SHP77 treated with DMSO at 0.1 percent for 48 hours (cell line): ENCODE data around the gene BCORL1.
A peak's percentile ranks its signal among the peaks of the same experiment; 100 is the strongest.

ENCODE experiments used
- DNase-seq: peaks from one replicate; lab custom pipeline; 2025; lab: John Stamatoyannopoulos, UW

Gene BCORL1

DNA sequence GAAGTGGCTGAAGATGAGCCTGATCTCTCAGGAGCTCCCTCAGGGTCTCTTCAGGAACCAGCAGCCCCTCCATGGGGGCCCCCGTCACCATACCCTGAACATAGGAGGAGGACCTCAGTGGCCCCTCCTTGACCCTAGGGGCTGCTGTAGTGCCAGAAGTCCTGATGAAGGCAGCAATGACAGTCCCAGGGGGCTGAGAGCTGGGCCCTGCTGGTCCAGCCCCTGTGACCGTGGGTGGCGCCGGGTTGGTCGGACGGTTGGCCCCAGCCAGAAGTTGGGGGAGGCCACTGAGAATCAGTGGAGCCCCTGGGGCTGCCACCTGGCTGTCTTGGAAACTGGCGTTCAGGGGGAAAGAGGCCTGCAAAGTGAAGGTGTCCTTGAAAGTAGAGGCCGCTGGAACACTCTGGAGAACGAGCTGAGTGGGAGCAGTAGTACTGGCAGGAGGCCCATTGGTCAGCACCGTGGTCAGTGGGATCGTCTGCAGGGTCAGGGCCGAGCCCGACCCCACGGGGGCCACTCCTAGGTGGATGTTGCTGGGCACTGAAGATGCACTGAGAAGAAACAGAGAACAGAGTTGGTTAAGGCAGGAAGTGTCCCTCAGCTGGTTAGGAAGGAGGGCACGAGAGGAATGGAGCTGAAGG, 84.7 kb downstream of the BCORL1 start:
- DNase-seq = no peak

DNA sequence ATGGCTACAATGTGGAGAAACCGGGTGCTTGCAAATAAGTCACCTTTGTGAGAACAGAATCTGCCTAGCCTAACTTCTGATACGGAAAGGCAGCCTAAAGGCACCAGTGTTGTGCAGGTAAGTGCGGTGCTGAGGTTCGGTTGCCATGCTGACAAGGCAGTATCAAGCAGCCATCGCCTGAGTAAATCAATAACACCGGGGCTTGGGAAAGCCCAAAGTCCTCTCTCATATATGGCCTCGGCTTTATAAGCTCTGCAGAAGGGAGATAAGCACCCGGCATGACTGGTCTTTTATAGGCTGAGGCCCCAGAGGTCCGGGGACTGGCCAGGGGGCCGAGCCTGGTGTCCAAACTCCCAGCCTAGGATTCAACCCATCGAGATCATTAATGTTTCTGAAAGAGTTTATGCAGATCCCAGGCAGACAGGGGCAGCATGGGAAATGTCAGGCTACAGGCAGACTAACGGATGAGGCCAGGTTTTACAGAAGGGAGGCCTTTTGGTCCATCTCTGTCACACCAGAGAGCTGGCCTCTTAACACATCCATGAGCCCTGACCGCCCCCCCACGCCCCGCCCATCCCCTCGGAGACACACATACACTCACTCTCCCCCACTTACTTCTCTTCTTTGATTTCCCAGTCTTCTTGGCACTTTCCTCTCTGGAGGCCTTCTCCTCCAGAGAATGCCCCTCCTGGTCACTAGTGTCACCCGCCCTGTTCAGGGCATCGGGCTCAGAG, 89.3 kb downstream of the BCORL1 start:
- no peak for DNase-seq

DNA sequence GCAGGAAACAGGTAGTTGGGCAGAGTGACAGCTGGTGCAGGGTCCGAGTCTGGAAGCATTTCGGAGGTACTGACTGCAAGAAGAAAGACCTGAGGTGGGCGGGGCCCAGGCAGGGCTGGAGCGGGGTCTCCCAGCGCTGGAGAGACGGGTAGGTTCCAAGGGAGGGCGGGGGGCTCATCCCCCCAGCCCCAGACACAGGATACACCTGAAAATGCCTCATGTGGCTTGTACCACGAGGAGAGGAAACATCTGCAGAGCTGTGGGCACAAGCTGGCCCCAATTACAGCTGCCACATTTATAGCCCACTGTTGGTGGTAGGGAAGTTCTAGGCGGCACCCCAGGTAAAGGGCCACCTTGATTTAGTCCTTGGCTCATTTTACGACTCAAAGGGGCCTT, 89.9 kb downstream of the BCORL1 start:
- no peak for DNase-seq

DNA sequence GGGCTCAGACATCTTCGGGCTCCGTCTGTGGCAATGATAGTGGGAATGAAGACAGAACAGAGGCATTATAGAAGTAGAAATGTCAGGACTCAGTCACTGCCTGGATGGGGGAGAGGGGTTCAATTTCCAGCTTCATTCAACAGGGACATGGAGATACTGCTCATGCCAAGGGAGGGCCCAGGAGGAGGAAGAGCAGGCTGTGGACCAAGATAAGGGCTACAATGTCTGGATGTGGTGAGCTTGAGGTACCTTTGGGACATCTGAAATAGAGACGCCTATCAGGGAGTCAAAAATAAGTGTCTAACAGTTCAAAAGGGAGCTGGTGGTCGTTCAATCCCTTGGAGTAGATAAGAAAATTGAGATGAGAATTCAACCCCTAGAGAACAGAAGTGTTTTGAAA, 93.3 kb downstream of the BCORL1 start:
- no peak for DNase-seq

DNA sequence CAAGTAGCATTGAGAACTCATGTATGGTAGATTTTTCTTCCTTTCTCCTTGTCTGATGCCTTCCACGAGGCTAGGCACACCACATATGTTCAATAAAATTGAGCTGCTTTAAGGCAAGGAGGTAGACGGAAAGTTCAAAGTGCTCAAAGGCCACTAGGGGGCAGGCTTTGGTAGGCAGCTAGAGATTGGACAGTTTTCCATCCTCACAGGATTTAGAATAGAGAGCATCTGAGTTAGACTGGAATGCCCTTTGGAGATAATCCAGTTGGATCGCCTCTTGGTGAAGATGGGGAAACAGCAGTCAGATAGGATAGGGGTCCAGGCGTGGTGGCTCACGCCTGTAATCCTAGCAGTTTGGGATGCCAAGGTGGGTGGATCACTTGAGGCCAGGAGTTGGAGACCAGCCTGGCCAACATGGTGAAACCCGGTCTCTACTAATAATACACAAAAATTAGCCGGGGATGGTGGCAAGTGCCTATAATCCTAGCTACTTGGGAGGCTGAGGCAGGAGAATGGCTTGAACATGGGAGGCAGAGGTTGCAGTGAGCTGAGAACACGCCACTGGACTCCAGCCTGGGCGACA, 97.5 kb downstream of the BCORL1 start:
- DNase-seq = peak; percentile 8

DNA sequence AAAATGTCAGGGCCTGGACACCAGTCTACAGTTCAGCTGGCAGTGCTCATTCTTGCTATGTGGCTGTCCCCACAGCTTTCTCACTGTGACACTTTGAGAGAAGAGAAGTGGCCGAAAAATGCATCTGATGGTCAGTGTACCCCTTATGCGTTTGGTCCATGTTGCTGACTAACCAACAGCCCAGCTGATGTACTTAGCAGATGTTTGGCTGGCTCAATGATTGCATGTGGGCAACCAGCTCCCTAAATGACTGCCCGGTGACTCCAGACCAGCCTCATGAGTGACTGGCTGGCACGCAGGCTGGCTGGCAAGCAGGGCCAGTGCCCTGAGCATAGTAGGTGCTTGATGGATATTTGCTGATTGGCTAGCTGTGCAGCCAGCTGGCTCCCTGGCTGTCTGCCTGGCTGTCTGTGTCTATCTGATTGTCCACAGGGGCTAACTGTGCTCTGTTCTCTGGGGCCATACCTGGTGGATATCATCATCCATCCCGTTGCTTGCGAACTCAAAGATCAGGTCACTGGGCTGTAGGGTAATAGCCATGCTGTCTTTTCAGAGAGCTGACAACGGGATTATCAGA, 98.4 kb downstream of the BCORL1 start:
- no peak for DNase-seq

DNA sequence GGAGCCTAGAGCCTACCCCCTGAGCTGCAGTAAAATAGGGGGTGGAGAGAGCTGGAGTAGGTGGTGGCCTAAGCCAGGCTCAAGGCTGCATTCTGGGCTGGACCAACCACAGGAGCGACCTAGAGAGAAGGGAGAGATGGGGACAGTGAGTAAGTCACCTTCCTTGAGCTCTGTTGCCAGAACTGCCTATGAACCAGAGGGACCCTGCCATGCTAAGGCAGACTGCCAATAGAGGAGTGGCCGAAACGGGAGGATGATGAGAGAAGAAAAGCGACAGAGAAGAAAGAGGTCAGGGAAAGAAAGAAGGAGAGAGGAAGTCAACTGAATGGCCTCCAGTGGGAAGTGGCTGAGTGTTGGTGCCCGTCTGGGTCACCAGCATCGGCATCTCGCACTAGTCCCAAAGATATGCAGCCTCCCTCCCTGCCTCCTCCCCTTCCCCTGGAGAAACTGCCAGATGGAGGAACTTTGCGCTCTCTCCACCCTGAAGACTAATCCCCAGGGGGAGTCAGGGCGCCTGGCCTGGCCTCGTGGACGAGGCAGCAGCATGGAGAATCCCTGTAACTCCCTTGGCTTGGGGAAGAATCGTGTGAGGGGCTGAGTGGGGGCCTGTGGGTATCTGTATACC, 99.1 kb downstream of the BCORL1 start:
- no peak for DNase-seq

DNA sequence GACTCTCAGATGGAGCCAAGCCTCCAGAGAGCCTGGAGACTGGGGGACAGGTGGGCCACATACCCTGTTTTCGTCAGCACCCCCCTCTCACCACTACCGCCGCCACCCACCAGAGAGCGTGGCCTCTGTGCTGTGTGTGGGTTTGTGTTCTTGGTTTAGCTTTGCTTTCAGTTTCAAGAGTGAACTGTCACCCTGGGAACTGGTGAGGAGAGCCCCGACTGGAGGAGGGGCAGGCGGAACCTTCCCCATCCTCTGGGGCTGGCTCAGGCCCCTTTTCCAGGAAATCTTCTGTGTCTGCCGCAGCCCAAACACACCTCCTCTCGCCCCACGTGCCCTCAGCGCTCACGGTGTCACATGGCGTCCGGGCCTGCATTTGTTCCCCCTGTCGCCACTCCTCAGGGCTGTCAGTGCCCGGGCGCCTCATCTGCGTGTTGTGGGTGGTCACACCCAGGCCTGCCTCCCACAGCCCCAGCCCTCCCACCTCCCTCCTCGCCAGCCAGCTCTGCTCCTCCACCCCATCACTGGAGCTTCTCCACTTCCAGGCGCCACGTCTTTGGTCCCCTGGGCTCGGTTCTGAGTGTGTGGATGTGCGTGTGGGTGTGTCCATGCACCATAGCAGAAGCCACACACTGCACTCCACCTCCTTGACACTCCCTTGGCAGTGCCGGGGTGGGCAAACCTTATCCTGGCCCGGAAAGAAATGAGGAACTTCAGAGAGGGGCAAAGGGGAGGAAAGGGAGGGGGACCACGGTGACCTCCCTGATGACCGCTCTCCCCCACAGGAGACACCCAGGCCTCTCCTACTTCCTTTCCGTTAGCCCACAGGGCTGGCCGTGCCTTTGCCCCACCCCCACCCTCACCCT, 100.0 kb downstream of the BCORL1 start:
- no peak for DNase-seq

DNA sequence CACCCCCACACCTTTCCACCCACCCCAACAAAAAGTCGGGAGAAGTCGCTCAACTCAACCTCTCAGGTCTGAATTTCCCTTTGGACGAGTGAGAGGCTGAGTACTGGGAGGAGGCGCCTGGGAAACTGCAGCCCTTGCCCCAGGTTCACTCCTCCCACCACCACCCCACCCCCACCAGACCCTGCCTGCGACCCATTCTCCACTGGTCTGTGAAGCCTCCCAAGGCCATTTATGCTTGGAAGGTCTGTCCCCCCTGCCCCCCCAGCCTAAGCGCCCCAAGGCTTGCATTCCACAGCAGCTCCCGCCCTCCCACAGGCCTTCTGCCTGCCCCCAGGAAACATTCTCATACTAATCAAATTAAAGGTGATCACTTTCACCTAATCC, 100.7 kb downstream of the BCORL1 start:
- DNase-seq = no peak

DNA sequence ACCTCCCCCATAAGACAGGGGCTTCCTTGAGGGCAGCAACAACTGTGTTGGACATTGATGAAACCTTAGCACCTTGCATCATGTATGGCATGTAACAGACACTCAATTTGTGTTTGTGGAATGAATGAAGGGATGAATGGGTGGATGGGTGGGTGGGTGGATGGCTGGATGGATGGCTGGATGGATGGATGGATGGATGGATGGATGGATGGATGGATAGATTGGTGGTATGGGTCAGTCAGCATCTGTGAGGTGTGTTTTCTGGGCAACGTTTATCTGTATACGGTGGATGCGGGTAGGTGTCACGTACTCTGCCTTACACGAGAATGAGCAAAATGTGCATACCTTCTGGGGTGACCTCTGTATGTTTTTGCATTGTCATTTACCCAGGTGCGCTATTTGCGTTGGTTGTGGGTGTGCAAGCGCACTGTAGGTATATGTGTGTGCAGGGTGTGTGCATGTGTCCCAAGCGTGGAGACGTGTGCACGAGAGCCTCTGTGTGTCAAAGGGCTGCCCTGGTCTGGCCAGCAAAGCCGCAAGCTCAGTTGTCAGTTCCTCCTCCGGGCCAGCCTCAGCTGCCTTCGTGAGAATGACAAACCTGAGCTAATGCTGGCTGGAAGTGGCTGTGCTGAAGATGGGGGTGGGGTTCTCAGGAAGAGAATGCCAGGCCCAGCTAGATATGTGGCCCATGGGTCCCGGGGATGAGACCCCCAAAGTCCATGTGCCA, 101.4 kb downstream of the BCORL1 start:
- no peak for DNase-seq

DNA sequence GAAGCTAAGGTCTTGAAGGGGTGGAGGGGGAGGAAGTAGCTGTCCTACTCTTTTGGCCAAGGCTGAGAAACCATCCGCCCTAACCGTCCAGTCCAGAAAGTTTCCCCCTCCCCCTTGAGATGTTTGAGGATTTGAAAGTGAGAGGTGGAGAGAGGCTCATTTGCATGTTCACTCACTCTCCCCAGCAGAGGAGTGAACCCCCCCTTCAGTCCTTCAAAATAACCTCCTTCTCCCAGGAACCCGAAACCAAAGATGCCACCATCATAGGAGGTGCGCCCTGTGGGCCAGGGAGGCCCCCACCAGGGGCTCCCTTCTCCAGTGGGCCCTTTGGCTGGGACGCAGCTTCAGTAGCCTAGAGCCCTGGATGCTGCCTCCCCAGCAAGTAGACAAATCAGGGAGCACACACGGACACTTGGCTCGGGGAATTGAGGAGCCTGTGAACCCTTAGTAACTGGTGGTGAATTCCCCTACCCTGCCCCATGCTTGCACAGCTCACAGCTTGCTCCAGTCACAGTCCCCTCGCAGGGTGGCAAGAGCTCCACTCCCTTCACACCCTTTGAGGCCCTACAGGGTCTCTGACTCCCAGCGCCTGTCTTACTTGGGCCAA, 102.3 kb downstream of the BCORL1 start:
- DNase-seq = no peak

DNA sequence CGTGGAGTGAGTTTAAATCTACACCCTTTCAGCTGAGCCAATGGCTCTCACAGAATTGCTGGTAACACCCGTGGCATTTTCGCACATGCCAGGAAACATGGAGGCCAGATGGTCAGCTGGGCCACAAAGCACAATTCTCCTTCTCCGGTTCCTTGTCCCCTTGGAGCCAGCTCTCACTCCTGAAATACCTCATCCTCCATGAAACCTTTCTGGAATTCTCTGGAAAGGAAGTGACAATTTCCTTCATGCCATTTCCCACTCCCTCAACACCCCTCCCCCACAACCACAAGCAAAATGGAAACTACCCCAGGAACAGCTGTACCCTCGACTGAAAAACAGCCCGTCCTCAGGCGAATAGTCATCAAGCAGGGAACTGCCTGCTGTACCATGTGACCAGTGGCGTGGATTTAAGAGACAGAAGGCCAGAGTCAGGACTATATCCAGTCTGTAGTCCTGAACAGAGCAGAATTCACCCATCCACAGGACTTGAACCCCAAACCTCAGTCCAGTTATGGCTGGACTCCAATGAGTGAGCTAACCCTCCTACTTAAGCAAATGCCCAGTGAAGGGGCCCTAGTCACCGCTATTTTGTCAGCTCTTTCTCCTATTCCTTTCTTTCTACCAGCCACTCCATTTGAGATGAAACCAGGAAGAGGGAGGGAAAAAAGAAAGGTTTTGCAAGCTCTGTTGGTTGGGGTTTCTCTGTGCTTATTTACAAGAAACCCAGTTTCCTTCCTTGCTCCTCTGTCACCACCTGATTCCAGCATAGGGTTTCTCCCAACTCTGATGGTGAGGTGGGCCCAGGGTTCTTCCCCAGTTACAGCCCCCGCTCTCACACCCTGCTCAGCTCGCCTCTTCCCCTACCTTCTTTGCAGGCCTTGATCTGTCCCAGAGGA, 103.4 kb downstream of the BCORL1 start:
- DNase-seq = no peak

DNA sequence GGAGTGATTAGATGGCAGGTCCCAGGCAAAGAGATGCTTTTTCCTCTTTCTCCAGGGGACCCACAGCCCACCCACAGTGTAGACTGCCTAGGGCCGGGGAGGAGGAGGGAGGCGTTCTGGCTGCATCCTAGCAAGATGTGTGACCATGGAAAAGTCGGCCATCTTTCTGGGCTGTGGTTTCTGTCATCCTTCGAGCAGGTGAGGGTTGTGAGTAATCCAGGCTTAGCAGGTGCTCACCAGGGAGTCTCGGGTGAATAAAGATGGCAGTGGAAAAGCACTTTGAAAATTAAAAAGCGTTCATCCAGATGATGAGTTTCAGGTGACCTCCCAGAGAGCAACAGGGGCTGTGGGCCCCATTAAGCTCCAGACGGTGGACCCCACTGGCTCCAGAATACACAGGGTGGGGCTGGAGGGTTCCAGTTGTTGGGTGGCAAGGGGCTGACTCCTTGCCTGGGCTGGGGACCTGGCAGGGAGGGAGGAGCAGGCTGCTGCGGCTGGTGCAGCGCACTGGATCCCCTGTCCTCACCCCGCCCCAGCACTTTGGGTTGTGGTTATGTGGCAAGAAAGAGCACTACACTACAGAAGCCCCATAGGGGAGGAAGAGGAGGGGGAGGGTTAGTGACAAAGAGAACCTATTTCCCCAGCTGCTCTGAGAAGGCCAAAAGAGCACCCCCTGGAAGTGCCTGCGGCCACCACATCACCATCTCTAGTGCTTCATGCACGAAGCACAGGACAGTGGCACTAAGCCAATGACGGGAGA, 104.2 kb downstream of the BCORL1 start:
- DNase-seq = no peak

DNA sequence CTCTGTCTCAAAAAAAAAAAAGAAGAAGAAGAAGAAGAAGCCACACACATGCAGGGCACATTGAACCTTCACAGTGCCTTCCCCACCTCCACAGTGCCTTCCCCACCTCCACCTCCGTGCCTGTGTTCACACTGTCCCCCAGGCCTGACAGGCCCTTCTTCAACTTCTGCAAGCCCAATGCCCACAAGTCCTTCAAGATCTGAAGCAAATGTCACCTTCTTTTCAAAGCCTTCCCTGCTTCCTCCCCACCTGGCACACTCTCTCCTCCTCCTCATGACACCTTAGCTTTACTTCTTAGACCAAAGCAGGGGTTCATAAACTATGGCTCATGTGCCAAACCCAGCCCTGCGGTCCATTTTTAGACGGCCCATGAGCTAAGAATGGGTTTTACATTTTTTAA, 107.9 kb downstream of the BCORL1 start:
- no peak for DNase-seq

DNA sequence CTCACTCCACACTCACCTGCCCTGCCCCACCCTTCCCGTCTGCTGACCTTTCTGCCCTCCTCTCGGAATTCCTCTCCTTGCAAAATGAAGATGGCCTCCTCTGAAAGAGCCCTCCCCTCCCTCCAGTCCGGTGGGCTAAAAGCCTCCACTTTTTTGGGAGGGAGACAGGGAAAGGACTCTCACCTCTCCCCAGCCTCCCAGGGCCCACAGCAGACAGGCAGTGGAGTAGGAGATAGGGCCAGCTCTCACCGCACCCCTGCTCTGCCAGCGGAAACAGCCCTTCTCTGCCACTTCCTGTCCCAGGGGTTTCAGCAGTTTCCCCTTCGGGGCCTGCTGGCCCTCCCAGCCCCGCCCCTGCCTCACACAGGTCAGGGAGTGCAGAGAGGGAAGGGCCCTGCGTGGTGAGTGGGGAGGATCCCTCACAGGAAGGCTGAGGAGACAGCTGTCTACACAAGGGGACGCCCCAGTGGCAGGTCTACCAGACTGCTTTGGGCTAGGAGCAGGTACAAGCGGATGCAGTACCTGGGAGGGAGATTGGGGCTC, 109.6 kb downstream of the BCORL1 start:
- no peak for DNase-seq

DNA sequence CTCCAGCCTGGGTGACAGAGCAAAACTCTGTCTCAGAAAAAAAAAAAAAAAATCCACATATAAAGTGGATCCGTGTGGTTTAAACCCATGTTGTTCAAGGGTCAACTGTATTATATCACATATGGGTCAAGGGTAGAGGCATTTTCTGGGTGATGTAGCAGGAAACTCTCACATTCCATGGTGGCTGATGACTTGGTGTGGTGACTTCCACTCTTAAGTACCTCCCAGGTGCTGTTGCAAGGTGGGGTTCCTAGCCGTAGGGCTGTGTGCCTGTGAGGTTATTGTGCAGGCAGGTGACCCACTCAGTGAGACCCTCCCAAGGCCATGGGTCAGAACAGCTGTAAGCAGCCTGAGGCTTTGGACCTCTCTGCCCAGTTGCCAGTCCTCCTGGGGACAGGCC, 110.8 kb downstream of the BCORL1 start:
- no peak for DNase-seq

DNA sequence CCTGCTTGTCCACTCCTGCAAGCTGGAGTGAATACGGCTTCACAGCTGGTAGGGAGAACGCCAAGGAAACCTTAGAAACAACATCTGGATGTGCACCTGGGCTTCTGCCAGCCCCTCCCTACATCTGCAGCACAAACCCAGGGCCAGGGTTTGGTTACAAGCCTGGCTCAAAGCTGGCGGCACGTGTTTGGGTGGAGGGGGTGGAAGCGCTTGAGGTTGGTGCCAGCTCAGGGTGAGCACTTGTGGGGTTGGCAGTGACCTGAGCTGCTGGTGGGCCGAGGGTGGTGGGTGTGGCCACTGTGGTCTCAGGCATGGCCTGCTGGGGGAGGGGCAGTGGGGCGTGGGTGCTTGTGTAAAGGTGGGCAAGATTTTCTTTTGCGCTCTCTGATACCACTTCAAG, 112.3 kb downstream of the BCORL1 start:
- no peak for DNase-seq

DNA sequence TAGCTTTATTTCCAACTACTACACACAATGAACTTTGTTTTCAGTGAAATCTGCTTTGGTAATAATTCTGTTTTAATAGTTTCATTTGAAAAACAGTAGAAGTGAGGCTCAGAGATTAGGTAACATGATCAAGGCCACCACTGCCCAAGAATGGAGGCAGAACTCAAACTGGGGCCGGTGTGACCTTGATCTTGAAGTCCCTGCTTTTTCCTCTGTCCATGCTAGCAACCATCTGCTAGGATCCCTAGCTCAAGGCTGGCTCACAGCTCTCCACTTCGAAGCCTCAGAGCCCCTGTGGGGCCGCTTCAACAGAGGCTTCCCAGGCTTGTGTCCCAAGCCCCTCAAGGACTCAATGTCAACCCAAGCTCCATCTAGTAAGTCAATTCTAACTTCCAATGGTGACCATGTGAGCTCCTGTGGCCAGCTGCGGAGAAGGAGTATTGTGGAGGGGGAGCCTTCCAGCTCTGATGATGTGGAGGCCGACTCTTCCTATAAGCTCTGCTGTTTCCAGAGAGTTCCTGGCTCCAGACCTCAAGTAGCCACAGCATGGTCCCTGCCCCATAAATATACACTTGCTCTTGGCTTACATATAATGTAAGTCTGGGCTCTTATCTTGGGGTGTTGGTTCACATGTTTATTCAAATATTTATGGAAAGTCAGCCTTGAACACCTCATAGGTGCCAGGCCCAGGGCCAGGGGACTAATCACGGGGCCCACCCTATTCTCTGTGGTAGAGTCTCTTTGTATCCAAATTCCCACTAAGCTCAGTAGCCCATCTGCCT, 113.0 kb downstream of the BCORL1 start:
- DNase-seq = no peak
